Kasumi-1 (cell line): Measurements from ENCODE around the gene SAP25.
A peak's percentile ranks its signal among the peaks of the same experiment; 100 is the strongest.

Source experiments
- DNase-seq, 2 experiments: peaks; one replicate each; lab custom pipeline; 2025; lab: John Stamatoyannopoulos, UW

Gene SAP25

DNA sequence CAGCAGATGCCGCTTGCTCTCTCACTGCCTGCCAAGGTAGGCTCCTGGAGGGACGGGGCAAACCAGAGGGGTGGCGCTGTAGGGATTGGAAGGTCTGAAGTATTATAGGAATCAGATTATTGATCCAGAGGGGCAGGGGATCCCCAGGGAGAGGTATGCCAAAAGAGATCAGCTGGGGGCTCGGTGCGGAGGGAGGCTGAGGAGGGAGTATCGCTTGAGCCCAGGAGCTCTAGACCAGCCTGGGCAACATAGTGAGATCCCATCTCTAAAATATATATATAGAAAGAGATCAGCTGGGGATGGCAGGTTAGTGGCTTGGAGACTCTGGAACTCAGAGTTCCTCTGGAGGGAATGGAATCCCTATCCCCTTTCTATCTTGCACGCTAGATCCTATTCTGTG lies 21.5 kb upstream of the SAP25 start:
- no peak for DNase-seq

DNA sequence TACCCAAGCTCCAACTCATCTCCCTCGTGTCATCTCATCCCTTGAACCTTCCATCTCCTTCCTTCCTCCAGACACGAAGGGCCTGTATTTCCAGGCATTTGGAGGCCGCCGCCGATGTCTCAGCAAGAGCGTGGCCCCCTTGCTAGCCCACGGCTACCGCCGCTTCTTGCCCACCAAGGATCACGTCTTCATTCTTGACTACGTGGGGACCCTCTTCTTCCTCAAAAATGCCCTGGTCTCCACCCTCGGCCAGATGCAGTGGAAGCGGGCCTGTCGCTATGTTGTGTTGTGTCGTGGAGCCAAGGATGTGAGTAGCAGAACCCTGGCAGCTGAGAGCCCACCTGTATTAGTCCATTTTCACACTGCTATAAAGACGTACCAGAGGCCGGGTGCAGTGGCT lies 17.9 kb upstream of the SAP25 start:
- DNase-seq = no peak

DNA sequence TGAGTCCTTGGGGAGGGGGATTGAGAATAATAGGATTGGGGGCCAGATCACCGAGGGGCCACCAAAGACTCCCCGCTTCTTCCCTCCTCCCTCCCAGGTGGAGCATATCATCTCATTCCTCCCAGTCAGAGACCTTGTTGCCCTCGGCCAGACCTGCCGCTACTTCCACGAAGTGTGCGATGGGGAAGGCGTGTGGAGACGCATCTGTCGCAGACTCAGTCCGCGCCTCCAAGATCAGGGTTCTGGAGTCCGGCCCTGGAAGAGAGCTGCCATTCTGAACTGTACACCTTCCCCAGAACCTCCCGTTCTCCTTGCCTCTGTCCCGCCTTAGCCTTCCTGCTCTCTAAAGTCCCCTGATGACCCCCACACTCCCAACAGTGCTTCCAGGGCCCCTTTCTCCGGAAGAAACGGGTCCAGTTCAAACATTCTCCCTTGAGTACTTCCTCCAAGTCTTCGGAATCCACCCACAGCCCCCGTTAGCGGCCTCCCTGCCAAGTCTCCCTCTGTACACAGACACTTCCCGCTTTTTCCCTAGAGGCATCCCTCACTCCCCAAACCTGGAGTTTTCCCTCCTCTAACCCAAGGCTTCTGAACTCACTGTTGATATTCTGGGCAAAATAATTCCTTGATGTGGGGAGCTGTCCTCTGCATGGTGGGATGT lies 16.5 kb upstream of the SAP25 start:
- no peak for DNase-seq

DNA sequence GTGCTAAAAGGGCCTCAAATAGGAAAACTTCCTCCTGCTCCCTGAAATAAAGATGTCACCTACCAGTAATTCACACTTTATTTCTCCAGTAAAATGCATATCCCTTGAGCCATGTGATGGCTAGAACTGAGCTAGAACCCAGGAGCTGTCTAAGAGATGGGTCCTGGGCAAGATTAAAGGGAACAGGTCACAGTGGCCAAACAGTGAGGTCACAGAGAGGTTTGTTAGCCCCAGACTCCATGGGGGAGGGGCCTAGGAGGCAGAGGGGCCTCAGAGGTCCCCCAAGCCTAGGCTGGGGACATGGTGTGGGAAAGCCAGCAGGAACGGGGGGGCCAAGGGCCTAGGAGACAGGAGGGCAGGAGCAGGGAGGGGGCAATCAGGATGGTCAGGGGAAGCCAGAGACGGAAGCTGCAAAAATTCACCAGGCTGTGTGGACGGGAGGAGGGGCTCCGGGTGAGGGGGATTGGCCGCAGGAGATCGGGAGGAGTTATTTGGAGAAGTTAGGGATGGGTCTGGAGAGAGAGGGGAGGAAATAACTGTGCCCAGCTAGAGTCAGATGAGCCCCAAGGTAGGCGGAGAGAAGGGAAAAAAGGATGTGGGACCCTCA lies 15.7 kb upstream of the SAP25 start:
- DNase-seq = no peak

DNA sequence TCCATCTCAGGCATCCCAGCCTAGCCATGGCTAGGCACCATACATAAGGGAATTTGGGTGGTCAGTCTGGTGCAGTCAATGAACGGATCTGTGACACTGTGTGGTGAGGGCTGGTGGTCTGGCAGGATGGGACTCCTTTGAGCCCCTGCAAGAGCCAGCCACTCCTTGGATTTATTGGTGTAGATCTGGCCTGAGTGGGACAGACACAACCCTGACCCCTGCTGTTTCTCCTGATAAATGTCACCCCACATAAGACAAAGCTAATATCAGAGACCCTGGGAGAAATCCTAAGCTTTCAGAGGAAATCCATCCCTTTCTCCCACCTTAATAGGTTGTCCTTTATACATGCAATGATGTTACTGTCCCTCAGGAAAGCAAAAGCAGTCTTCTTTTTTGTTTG lies 14.7 kb upstream of the SAP25 start:
- DNase-seq = peak; percentile 55 to 70

DNA sequence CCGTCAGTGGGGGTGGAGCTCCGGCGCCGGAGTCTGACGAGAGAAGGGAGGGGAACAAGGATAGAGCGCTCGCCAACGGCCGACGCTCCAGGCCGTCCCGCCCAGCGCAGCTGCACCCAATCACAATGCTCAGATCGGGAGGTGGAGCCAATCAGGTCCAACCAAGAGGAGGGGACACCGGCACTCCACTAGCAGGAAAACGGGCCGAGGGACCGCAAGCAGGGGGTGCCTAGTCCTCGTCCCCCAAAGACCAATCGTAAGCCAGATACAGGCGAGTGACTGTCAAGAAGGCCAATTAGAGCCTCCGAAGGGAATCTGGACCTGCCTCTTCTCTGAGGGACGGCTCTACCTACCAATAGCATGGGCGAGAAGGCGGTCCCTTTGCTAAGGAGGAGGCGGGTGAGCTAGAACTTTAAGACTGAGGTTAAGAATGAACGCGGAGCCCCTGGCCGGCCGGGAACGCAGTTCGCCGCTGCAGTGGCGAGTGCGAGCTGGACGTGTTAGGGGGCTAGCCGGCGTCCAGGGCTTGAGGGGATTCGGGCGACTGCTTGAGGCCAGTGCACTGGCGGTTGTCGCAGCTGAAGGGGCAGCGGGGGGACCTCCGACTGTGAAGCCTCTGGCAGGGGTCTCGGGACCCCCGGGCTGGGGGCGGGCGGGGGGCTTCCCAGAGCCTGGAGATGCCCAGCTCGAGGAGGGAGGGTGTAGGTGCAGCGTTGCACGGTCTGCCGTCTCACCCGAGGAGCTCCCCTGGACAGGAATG lies 12.7 kb upstream of the SAP25 start, which contains the start of gene FBXO24:
FBXO24 (plus strand) TSS at position 63 of the 760 bp plus-strand sequence; CDS start at position 361, 298 bp downstream.
- DNase-seq = peak; percentile 99 to 100

DNA sequence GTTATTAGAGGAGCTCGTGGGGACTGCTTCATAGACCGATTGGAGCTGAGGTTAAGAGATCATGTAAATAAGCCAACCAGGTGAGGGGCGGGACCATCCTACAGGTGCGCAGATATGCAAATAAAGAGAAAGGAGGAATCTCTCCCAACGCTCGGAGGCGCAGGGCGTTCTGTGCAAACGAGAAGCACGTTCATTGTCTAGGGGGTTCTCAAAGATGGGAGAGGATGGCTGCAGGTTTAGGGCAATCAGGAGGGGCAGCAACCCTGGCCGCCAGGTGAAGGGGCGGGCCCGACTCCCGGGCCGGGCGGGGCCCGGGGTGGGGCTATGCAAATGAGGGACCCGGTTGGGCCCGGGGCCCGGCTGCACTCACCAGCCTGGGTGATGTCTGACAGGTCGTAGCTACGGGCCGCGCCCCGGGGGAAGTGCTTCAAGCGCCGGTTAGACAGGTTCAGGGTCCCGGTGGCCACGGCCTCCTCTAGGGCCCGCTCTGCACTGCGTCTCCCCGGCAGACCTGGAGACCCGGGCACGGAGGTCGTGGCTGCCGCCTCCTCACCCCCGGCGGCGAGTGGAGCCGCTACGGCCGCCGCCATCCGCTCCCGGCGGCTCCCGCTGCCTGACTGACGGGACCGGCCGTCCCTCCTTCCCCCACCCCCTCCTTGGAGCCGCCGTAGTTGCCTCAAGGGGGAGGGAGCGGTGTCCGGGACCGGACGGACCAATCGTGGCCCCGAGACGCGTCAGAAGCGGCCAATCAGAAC lies 12.0 kb upstream of the SAP25 start, which contains the start of gene LRCH4:
LRCH4 (minus strand) TSS at position 619 of the 755 bp plus-strand sequence; CDS start at position 590, 29 bp downstream.
- no peak for DNase-seq

DNA sequence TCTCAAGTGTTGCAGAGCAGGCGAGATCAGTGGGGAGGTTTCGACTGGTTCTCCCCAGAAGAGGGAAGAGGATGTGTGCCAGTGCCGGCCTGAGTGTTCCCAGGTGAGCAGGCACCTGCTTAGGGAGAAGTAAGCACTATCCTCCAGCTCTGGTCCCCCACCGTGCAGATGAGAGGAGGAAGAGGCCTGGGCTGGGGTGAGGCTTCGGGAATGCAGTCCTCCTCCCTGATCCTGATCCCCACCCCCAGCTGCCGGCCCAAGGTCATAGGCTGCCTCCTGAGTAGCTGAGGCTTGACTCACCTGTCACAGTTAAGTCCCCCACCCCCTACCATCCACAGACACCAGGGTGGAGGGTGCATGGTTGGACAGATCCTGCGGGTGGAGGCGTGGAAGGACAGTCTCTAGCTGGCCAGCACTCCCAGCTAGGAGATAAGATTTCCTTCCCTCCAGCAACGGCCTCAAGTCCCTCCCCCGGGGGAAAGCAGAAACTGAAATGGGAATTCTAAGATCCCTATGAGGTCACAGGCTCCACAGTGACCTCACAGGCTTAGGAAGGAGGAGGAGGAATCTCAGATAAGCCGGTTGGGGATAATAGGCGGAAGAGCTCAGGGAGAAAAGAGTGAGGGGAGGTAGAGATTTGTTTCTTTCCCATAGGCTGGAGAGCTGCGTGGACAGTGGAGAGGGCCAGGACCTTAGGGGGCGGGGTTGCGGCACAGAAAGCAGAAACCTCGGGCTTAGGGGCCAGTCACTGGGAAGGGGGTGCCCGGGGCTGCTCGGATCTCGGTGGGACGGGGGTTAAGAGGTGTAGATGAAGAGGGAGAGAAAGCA lies 11.2 kb upstream of the SAP25 start:
- DNase-seq = no peak

DNA sequence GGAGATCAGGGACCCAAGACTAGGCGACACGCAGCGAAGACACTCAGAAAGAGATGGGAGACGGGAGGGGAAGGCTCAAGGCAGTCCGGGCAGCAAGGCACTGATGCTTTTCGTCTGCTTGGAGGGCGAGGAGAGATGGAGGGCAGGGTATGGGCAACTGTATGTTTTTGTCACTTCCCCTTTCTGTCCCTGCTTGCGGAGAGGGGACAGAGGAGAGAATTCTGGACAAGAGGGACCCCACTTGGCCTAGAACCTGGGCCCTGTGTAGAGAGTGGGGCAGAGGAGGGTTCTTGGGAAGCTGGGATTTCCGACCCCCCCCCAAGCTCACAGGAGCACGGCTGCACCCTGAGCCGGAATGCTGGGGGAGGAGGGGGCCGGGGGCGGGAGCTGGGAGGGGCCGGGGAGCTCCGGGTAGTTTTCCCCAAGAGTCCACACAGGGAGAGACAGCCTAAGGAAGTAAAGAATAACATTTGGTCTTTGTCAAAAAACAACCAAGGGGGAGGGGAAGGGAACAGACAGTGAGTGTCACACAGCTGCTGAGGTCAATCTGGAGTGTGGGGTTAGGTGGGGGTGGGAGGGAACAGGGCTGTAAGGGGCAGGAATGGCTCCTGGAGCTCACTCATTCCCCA lies 10.5 kb upstream of the SAP25 start:
- peak; percentile 42 to 92 for DNase-seq

DNA sequence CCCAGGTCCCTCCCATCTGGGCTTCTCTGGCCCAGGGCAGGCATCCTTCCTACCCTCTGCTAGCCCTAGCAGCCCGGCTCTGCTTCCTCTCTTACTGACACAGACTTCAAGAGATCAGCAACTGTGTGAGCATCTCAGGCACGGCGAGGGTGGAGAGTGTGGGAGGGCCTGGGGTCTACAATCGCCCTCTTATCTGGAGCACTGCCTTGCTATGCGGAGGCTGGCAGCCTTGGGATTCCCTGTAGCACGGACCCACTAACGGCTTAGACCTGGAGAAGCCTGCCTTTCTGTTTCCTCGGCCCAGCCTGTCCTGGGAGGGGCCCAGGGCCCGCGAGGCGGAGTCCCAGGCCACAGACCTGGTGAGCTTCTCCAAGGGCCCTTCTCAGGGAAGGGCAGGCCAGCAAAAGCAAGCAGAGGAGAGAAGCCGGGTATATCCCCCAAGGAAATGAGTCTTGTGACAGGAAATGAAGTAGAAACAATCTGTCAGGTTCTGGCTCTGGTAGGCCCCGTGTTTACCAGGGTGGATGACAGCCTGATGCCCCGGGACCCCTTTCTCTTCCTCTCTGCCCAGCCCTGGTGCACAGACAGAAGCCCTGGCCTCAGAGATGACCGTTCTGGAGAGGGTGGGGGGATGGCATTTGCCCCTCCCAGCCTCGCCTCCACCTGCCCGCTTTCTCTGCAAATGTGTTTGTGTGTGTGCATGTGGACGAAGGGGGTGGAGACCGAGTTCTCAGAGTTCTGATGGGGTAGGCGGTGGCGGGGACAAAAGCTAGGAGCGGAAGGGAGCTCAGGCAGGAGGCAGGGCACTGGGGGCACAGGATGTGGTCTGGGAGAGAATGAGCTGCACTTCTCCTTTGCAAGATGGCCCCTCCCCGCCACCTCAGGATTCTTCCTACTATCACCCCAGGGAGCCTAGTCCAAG lies 9.7 kb upstream of the SAP25 start:
- peak; percentile 98 for DNase-seq

DNA sequence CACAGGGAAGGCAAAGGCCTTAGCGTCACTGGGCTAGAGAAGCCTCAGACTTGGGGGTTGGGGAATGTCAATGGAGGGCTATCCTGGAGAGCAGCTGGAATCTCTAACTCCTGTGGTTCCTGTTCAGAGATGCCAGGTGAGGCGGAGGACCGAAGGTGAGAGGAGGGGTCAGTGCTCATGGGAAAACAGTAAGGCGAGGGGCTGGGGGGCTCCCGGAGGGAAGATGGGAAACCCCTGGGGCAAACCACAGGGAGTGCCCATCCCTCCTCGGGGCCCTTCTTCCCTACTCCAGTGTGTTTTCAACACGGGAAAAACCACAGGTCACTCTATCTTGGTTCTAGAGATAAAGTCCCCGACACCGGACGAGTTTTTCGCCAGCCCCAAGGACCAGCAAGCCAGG lies 8.9 kb upstream of the SAP25 start:
- no peak for DNase-seq

DNA sequence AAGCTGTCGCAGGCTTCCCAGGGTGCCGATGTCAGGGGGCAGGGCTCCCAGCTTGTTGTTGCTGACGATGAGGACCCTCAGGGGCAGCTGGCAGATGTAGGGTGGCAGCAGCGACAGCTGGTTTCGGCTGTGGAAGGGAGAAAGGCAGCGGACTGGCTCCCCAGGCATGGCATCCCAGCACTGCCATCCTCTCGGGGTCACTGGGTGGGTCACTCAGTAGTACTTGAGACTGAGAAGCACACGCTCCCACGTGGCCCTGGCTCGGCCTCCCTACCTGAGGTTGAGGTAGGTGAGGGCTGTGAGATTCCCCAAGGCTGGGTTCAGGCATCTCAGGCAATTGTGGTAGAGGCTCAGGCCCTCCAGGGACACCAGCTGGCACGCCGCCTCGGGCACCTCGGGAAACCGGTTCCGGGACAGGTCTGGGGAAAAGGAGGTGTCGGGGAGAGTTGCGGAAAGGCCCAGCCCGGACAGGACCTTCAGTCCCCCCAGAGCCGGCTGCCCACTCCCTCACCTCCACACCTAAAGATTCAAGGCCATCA lies 8.4 kb upstream of the SAP25 start:
- DNase-seq = no peak

DNA sequence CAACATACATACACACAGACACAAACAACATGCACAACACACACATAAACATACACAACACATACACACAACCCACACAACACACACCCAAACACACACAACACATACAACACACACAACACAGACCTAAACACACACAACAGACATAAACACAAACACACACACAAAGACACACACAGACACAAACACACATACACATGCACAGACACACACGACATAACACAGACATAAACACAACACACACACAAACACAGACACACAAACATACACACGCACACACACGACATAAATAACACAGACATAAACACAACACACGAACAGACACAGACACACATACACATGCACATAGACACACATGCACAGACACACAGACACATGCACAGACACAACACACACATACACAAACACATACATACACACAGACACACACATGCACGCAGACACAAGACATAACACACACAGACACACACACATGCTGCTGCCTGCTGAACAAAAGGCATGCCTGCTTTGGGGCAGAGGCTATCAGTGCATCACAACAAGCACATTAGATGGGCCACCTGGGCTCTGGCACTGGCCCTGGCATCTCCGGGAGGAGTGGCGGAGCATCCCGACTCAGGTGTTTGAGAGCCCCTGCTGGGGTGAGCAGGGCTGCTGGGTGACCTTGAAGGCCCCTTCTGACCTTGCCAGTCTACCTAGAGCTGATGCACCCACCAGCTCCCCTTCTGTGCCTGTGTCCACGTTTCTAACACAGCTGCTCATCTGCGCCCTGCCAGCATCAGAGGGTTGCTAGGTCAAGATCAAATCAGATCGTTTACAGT lies 7.0 kb upstream of the SAP25 start:
- no peak for DNase-seq

DNA sequence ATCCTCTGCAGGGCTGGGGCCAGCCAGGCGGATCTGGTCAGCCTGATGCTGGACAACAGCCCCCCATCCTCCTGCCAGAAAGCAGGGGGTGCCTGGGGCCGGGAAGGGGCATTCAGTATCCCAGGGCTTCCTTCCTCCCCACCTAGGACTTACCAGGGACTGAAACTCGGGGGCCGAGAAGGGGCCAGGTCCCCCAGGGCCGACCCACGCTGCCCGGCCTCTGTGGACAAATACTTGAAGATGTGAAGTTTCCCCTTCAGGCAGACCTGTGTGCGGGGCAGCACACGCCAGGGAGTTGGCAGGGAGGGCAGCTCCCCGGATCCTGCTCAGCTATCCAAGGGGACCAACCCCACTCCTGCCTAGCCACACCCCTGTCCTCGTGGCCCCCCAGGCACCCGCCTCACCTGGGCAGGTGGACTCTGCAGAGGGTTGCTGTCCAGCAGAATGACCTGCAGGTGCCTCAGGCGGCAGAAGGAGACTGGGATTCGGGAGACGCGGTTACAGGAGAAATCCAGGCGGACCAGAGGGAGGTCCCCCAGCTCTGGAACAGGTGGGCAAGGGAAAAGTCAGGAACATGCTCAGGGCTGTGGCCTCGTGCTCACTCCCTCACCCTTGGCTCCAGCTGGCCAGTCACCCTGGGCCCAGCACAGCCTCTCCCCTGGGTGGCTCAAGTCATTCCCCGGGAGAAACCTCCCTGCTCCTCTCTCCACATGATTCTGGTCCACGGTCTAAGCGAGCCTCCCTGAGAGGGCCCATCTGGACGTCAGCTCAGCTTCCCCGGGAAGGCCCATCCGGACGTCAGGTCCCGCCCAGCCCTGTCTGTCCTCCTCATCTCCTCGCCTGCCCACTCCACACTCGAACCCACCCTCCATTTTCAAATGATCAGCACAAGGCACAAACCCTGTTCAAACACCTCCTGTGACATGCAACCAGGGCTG lies 4.8 kb upstream of the SAP25 start:
- DNase-seq = no peak

DNA sequence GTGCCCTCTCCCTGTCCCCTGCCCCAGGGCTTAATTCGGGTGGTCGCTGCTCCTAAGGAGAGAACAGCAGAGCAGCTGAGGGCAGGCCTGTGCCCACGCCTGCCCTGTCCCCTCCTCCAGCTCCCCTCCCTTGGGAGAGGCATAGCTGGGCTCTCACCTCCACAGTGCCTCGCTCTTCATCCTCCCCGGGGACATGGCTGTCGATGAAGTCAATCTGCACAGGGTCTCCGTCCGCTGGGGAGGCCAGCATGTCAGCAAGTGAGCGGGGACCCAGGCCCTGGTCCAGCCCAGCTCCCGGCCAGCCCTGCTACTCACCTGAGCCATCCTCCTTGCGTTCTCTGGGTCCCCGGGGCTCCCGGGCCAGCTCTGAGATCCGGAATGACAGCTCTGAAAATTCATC lies 3.8 kb upstream of the SAP25 start:
- no peak for DNase-seq

DNA sequence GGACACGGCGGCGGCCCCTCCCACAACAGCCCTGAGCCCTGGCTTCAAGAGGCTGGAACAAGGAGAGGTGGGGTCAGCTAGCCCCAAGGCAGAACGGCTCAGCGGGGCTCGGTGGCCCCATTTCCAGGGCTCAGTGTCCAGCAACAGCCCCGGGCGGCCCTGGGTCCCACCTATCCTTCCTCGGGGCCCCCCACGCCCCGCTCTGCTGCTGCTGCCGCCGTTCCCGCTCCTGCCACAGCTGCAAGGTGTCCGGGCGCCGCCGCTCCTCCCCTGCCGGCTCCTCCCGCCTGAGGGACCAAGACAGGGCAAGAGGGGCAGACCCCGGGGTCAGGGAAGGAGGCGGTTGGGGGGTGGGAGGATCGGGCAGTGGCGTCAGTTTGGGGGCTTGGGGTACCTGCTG lies 3.4 kb upstream of the SAP25 start:
- DNase-seq = no peak

DNA sequence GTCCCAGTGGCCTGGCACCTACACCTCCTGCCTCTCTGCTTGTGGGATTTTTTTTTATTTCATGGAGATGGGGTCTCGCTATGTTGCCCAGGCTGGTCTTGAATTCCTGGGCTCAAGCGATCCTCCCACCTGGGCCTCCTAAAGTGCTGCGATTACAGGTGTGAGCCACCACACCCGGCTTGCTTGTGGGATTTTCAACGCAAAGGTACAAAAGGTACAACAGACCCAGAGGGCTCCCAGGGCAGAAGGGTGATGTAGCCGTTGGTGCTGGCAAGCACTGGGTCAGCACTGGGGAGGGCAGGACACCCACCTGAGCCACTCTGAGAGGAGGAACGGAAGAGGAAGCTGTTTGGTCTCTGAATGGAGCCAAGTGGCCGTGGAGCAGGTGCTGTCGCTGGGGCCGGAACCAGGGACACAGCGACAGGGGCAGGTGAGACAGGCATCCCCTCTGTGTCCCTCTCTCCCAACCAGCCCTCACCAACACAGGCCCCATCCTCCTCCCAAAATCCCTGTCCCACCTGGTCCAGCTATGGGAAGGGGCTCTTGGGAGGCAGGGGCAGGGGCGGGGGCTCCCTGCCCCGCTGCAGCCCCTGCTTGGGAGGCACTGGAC lies 2.8 kb upstream of the SAP25 start:
- no peak for DNase-seq
